ENCODE data around the gene NCKAP1.

The NCKAP1 gene

GRCh38 chr2:182867426-182868053 lies 170.7 kb downstream of the NCKAP1 start:
- no peak for DNase-seq

- no peak for DNase-seq
These were observed 171.5 kb downstream of the NCKAP1 start, which contains the start of gene FRZB for GRCh38 chr2:182866461-182867406. FRZB (minus strand) TSS chr2:182866637; CDS start chr2:182866552, 85 bp downstream.

- DNase-seq, result no peak
These were observed 172.2 kb downstream of the NCKAP1 start for GRCh38 chr2:182866095-182866460.

- no peak for DNase-seq
These were observed 173.2 kb downstream of the NCKAP1 start for GRCh38 chr2:182864949-182865570.

GRCh38 chr2:182863642-182864041 lies 174.6 kb downstream of the NCKAP1 start:
- DNase-seq, result no peak

GRCh38 chr2:182862091-182862490 lies 176.2 kb downstream of the NCKAP1 start:
- DNase-seq, result no peak

GRCh38 chr2:182860858-182861257 lies 177.4 kb downstream of the NCKAP1 start:
- no peak for DNase-seq
